ENCODE measurements around the gene NXN. TPM values are rescaled to one million over a fixed set of nuclear protein-coding genes. Genes with fewer than 3 reads are reported as not detected.

The NXN gene
- total RNA-seq, 2 donors from 2014 or later: 124 to 201 TPM

- DNase-seq: no peak
- H3K27ac Mint-ChIP-seq: no peak overlapping the region
- no peak for TF ChIP-seq CTCF (conservative IDR thresholded peaks at IDR 0.05)
- no peaks in the 10 kb centered on the region for H3K27me3 Mint-ChIP-seq (ENCODE audit: insufficient read depth)
- H3K4me3 ChIP-seq (ENCODE audit: low read length): no peak overlapping the region
- no peaks in the 10 kb centered on the region for H3K9me3 Mint-ChIP-seq
- H3K4me1 ChIP-seq (ENCODE audit: control insufficient read depth, insufficient read depth, low read length): no peaks in the 10 kb centered on the region
- no peaks in the 10 kb centered on the region for H3K9me3 ChIP-seq (ENCODE audit: control insufficient read depth, low read length)
- H3K9ac ChIP-seq (ENCODE audit: extremely low read depth, low read length, poor library complexity, severe bottlenecking): no peak overlapping the region
- peaks cover 30% of the 10 kb centered on the region for H3K36me3 ChIP-seq (ENCODE audit: control insufficient read depth, insufficient read depth, low read length)
- H3K4me1 Mint-ChIP-seq: peaks cover 21% of the 10 kb centered on the region
- H3K27ac ChIP-seq (ENCODE audit: low read depth, low read length): peak overlapping the region; percentile 57
- peaks cover 28% of the 10 kb centered on the region for H3K36me3 Mint-ChIP-seq (ENCODE audit: low read depth)
- no peak overlapping the region for H3K4me3 Mint-ChIP-seq
- WGBS, 2 experiments (ENCODE audit: insufficient coverage in 1 of 2, insufficient read length in 1 of 2): 98 to 99% methylated on average over 14 of the region's 14 CpGs
- no peaks in the 10 kb centered on the region for H3K27me3 ChIP-seq (ENCODE audit: control insufficient read depth, insufficient read depth, low read length, poor library complexity, severe bottlenecking)
Measured at GRCh38 chr17:896454-896853, 83.1 kb downstream of the NXN start.

DNA sequence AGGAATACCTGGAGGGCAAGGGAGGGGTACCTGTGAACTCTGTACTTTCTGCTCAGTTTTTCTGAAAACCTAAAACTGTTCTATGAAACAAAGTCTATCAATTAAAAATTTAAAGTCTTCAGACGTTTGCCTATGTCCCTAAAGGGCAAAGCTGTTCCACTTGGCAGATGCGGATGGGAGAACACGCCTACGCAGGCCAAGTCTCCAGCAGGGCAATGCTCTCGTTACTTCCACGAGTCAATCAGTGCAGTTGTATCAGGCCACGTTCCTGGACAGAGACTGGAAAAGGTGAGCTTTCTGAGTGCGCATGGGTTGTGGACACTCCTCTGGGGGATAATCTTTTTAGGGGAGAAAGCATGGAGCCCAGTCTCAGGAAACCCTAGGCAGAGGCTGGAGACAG is 86.6 kb downstream of the NXN start:
- H3K27ac Mint-ChIP-seq: peak overlapping the region; percentile 62
- peaks cover 23% of the 10 kb centered on the region for H3K4me1 Mint-ChIP-seq

DNA sequence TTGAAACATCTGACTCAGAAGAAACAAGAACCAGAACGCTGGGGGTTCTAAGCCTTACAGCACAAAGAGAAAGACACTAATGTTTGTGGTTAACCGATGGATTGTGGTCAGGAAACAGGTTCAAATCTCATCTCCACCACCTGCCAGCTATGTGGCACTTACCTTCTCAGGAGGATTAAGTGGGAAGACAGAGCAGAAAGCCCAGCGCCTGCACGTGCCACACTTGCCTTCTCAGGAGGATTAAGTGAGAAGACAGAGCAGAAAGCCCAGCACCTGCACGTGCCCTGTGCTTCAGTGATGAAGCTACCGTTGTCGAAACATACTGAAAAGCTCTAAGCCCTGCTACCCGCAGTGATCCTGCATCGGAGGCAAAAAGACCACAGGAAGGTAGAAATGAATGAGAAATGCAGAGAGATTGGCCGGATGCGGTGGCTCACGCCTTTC is 90.6 kb downstream of the NXN start:
- H3K4me1 ChIP-seq (ENCODE audit: control insufficient read depth, insufficient read depth, low read length): no peaks in the 10 kb centered on the region
- H3K27ac ChIP-seq (ENCODE audit: low read depth, low read length): no peak overlapping the region
- 92 to 94% methylated on average over 11 of the region's 12 CpGs for WGBS, 2 experiments (ENCODE audit: insufficient coverage in 1 of 2, insufficient read length in 1 of 2)
- H3K27me3 ChIP-seq (ENCODE audit: control insufficient read depth, insufficient read depth, low read length, poor library complexity, severe bottlenecking): no peaks in the 10 kb centered on the region
- H3K4me3 ChIP-seq (ENCODE audit: low read length): no peak overlapping the region
- peaks cover 26% of the 10 kb centered on the region for H3K36me3 Mint-ChIP-seq (ENCODE audit: low read depth)
- H3K27me3 Mint-ChIP-seq (ENCODE audit: insufficient read depth): no peaks in the 10 kb centered on the region
- no peak for DNase-seq
- H3K9me3 ChIP-seq (ENCODE audit: control insufficient read depth, low read length): no peaks in the 10 kb centered on the region
- H3K36me3 ChIP-seq (ENCODE audit: control insufficient read depth, insufficient read depth, low read length): peaks cover 46% of the 10 kb centered on the region
- no peak for TF ChIP-seq CTCF (conservative IDR thresholded peaks at IDR 0.05)
- H3K27ac Mint-ChIP-seq: peak overlapping the region; percentile 92
- H3K4me1 Mint-ChIP-seq: peaks cover 24% of the 10 kb centered on the region
- no peaks in the 10 kb centered on the region for H3K9me3 Mint-ChIP-seq
- H3K9ac ChIP-seq (ENCODE audit: extremely low read depth, low read length, poor library complexity, severe bottlenecking): no peak overlapping the region
- no peak overlapping the region for H3K4me3 Mint-ChIP-seq

More for the DNA sequence above, 86.6 kb downstream of the NXN start:
- H3K4me1 ChIP-seq (ENCODE audit: control insufficient read depth, insufficient read depth, low read length): no peaks in the 10 kb centered on the region
- Mint-ChIP-seq H3K36me3 (ENCODE audit: low read depth) (peaks cover 19% of the 10 kb centered on the region), H3K4me3 (no peak overlapping the region), H3K9me3 (no peaks in the 10 kb centered on the region), H3K27me3 (ENCODE audit: insufficient read depth) (no peaks in the 10 kb centered on the region)
- DNase-seq: no peak
- H3K9me3 ChIP-seq (ENCODE audit: control insufficient read depth, low read length): no peaks in the 10 kb centered on the region
- H3K27ac ChIP-seq (ENCODE audit: low read depth, low read length): no peak overlapping the region
- H3K4me3 ChIP-seq (ENCODE audit: low read length): no peak overlapping the region
- H3K36me3 ChIP-seq (ENCODE audit: control insufficient read depth, insufficient read depth, low read length): peaks cover 32% of the 10 kb centered on the region
- 94 to 95% methylated on average over 8 of the region's 8 CpGs for WGBS, 2 experiments (ENCODE audit: insufficient coverage in 1 of 2, insufficient read length in 1 of 2)
- H3K27me3 ChIP-seq (ENCODE audit: control insufficient read depth, insufficient read depth, low read length, poor library complexity, severe bottlenecking): no peaks in the 10 kb centered on the region
- TF ChIP-seq CTCF (conservative IDR thresholded peaks at IDR 0.05): no peak
- H3K9ac ChIP-seq (ENCODE audit: extremely low read depth, low read length, poor library complexity, severe bottlenecking): no peak overlapping the region
